SK-N-SH treated with all-trans-retinoic acid at 6 μM for 48 hours (cell line): ENCODE measurements around the gene ZBTB16.

Source experiments
- ARNTL ChIP-seq: fragments of 450-650 bp; formaldehyde crosslinking; IDR thresholded peaks from 2 replicates; pipeline ENCODE4 v1.5.0; 2020; ENCODE audit warnings: low read depth, mild to moderate bottlenecking, moderate library complexity, borderline replicate concordance
- BACH2 ChIP-seq: fragments of 250-450 bp; sonication (Bioruptor Pico); IDR thresholded peaks from 2 replicates; pipeline ENCODE4 v1.9.0; 2021; ENCODE audit warnings: mild to moderate bottlenecking, borderline replicate concordance
- CSDC2 ChIP-seq: fragments of 250-450 bp; sonication (Bioruptor Pico); IDR thresholded peaks from 2 replicates; pipeline ENCODE4 v1.5.0; 2020; ENCODE audit warnings: mild to moderate bottlenecking, moderate library complexity
- PPARA ChIP-seq: fragments of 250-450 bp; sonication (Bioruptor Pico); IDR thresholded peaks from 2 replicates; pipeline ENCODE4 v1.5.0; 2020; ENCODE audit warnings: mild to moderate bottlenecking, borderline replicate concordance
- RARB ChIP-seq: fragments of 250-450 bp; sonication (Bioruptor Pico); IDR thresholded peaks from 2 replicates; pipeline ENCODE4 v1.8.0; 2021; ENCODE audit warnings: mild to moderate bottlenecking, moderate library complexity
- SNAI2 ChIP-seq: fragments of 250-450 bp; sonication (Bioruptor Pico); IDR thresholded peaks from 2 replicates; pipeline ENCODE4 v1.5.0; 2020; ENCODE audit warnings: mild to moderate bottlenecking, moderate library complexity
- TOX ChIP-seq: fragments of 250-450 bp; sonication (Bioruptor Pico); IDR thresholded peaks from 2 replicates; pipeline ENCODE4 v1.8.0; 2021; ENCODE audit warnings: mild to moderate bottlenecking, moderate library complexity, borderline replicate concordance
- ZFP3 ChIP-seq: fragments of 250-450 bp; sonication (Bioruptor Pico); IDR thresholded peaks from 2 replicates; pipeline ENCODE4 v1.5.0; 2020; ENCODE audit warnings: mild to moderate bottlenecking, moderate library complexity
- ZFP30 ChIP-seq: fragments of 450-650 bp; formaldehyde crosslinking; IDR thresholded peaks from 2 replicates; pipeline ENCODE4 v1.5.0; 2022; ENCODE audit warnings: mild to moderate bottlenecking, moderate library complexity
- ZNF70 ChIP-seq: fragments of 450-650 bp; formaldehyde crosslinking; IDR thresholded peaks from 2 replicates; pipeline ENCODE4 v1.5.0; 2020; ENCODE audit warnings: mild to moderate bottlenecking, moderate library complexity
- ZNF8 ChIP-seq: fragments of 450-650 bp; formaldehyde crosslinking; IDR thresholded peaks from 2 replicates; pipeline ENCODE4 v1.5.0; 2020; ENCODE audit warnings: mild to moderate bottlenecking, moderate library complexity
- TF ChIP-seq, protein P1 (sequence below): fragments of 250-450 bp; sonication (Bioruptor Pico); IDR thresholded peaks from 2 replicates; pipeline ENCODE4 v1.8.0; 2020; ENCODE audit warnings: mild to moderate bottlenecking, moderate library complexity, borderline replicate concordance
- TF ChIP-seq, protein P2 (sequence below): fragments of 250-450 bp; sonication (Bioruptor Pico); IDR thresholded peaks from 2 replicates; pipeline ENCODE4 v1.5.1; 2020; ENCODE audit warnings: low read depth, mild to moderate bottlenecking, moderate library complexity
- TF ChIP-seq, protein P3 (sequence below): fragments of 250-450 bp; sonication (Bioruptor Pico); IDR thresholded peaks from 2 replicates; pipeline ENCODE4 v1.5.0; 2020; ENCODE audit warnings: mild to moderate bottlenecking, moderate library complexity

DNA sequence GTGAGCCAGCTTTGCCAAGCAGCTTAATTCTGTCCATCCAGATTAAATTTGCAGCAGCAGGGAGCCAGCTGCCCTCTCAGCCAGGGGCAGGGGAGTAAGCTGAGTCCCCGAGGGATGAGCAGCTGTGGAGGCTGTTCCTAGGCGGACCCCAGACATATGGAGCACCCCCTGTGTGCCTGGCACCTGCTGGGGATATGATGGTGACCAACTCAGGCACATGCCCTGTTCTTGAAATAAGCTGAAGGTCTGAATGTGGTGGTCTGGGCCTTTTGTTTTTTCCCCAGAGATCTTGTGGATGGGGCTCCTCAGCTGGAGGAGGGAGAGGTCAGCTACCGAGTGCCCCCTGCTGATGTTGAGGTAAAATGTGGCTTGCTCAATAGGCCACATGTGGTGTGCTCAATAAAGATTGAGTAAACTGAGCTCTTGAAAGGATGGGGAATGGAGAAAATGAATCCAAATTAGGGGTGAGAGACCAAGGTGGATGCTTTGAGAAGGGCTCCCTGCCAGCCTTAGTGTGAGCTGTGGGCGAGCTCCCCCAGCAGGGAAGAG lies 133.4 kb downstream of the ZBTB16 start:
- TF ChIP-seq, protein P1, sequence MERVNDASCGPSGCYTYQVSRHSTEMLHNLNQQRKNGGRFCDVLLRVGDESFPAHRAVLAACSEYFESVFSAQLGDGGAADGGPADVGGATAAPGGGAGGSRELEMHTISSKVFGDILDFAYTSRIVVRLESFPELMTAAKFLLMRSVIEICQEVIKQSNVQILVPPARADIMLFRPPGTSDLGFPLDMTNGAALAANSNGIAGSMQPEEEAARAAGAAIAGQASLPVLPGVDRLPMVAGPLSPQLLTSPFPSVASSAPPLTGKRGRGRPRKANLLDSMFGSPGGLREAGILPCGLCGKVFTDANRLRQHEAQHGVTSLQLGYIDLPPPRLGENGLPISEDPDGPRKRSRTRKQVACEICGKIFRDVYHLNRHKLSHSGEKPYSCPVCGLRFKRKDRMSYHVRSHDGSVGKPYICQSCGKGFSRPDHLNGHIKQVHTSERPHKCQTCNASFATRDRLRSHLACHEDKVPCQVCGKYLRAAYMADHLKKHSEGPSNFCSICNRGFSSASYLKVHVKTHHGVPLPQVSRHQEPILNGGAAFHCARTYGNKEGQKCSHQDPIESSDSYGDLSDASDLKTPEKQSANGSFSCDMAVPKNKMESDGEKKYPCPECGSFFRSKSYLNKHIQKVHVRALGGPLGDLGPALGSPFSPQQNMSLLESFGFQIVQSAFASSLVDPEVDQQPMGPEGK: no peak
- TF ChIP-seq SNAI2 (no peak), ARNTL (no peak), ZNF70 (CRISPR knock-in tag) (no peak), ZNF8 (CRISPR knock-in tag) (no peak), BACH2 (CRISPR knock-in tag) (no peak), ZFP3 (CRISPR knock-in tag) (no peak), TOX (CRISPR knock-in tag) (no peak), PPARA (CRISPR knock-in tag) (no peak), CSDC2 (CRISPR knock-in tag) (no peak), RARB (CRISPR knock-in tag) (no peak), ZFP30 (CRISPR knock-in tag) (no peak)
- TF ChIP-seq, protein P2, sequence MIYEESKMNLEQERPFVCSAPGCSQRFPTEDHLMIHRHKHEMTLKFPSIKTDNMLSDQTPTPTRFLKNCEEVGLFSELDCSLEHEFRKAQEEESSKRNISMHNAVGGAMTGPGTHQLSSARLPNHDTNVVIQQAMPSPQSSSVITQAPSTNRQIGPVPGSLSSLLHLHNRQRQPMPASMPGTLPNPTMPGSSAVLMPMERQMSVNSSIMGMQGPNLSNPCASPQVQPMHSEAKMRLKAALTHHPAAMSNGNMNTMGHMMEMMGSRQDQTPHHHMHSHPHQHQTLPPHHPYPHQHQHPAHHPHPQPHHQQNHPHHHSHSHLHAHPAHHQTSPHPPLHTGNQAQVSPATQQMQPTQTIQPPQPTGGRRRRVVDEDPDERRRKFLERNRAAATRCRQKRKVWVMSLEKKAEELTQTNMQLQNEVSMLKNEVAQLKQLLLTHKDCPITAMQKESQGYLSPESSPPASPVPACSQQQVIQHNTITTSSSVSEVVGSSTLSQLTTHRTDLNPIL (CRISPR knock-in tag): no peak
- TF ChIP-seq, protein P3, sequence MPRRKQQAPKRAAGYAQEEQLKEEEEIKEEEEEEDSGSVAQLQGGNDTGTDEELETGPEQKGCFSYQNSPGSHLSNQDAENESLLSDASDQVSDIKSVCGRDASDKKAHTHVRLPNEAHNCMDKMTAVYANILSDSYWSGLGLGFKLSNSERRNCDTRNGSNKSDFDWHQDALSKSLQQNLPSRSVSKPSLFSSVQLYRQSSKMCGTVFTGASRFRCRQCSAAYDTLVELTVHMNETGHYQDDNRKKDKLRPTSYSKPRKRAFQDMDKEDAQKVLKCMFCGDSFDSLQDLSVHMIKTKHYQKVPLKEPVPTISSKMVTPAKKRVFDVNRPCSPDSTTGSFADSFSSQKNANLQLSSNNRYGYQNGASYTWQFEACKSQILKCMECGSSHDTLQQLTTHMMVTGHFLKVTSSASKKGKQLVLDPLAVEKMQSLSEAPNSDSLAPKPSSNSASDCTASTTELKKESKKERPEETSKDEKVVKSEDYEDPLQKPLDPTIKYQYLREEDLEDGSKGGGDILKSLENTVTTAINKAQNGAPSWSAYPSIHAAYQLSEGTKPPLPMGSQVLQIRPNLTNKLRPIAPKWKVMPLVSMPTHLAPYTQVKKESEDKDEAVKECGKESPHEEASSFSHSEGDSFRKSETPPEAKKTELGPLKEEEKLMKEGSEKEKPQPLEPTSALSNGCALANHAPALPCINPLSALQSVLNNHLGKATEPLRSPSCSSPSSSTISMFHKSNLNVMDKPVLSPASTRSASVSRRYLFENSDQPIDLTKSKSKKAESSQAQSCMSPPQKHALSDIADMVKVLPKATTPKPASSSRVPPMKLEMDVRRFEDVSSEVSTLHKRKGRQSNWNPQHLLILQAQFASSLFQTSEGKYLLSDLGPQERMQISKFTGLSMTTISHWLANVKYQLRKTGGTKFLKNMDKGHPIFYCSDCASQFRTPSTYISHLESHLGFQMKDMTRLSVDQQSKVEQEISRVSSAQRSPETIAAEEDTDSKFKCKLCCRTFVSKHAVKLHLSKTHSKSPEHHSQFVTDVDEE: no peak
